Heart left ventricle (tissue), 13 donors: ENCODE measurements around the gene DCAF8L2.

ENCODE experiments used
- POLR2A ChIP-seq, 2 donors: fragments of 450-650 bp; IDR thresholded peaks; one replicate each; pipeline ENCODE4 v1.6.1; 2017; ENCODE audit warnings: antibody characterized with exemption in 2 of 2, mild to moderate bottlenecking in 2 of 2, moderate library complexity in 2 of 2
- TF ChIP-seq, protein P1 (sequence below), 12 donors: fragments of 200-600 bp; sonication (generic) in 4 of 12; IDR thresholded peaks; one replicate each; pipeline versions ENCODE4 v1.5.0 to v1.8.0; 2018 to 2022; ENCODE audit warnings: antibody characterized with exemption in 12 of 12, mild to moderate bottlenecking in 5 of 12
- donor health status: ischemic (EF 13 %, LVEDD 7.1; RV severe dilation, severe dysfunction).
- donor health status: DM: no; HTN: yes; CAD: no.
- donor health status: DM: no; HTN: no; CAD: no.
- donor health status: ischemic (EF 25% LVEDD 6.9; RV normal size, moderate dysfunction).
- donor health status: ischemic (EF 25% LVEDD 5.7; RV mildly dilated, moderate dysfunction).
- donor health status: ischemic (EF 35%, LVEDD 5.7; RV mildly dilated, moderate dysfunction).
- donor health status: nonischemic (EF 11% LVEDD 7.7; RV severe dilation, severe dysfunction).
- donor health status: DM: yes; HTN: yes; CAD: no.
- donor health status: PGD.
- donor health status: ischemic (EF 29% LVEDD 5.4; RV normal size, mild dysfunction).
- donor health status: nonischemic (EF 23%, LVEDD 6.1; RV moderate dilation, normal function).

DNA sequence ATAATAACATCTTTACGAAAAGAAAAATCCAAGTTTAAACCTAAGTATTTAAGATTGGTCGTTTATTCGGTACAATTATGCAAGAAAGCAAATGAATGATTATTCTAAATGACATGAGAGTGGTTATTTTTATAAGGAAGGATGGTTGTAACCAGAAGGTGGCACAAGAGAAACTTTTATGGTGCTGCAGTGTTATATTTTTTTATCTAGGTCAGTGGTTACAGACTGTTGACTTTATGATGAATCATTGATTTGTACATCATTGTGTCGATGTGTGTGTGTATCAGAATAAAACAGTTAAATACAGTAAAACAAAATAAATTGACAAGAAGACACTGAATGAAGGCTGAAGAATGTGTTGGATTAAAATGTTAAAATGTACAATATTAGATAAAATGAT, 9.8 kb downstream of the DCAF8L2 start:
- no peak for TF ChIP-seq POLR2A (IDR thresholded peaks at IDR 0.05)
- TF ChIP-seq, protein P1, sequence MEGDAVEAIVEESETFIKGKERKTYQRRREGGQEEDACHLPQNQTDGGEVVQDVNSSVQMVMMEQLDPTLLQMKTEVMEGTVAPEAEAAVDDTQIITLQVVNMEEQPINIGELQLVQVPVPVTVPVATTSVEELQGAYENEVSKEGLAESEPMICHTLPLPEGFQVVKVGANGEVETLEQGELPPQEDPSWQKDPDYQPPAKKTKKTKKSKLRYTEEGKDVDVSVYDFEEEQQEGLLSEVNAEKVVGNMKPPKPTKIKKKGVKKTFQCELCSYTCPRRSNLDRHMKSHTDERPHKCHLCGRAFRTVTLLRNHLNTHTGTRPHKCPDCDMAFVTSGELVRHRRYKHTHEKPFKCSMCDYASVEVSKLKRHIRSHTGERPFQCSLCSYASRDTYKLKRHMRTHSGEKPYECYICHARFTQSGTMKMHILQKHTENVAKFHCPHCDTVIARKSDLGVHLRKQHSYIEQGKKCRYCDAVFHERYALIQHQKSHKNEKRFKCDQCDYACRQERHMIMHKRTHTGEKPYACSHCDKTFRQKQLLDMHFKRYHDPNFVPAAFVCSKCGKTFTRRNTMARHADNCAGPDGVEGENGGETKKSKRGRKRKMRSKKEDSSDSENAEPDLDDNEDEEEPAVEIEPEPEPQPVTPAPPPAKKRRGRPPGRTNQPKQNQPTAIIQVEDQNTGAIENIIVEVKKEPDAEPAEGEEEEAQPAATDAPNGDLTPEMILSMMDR (IDR thresholded peaks at IDR 0.05), result no peak
